ENCODE results near the gene CADM3. TPM values are rescaled to one million over a fixed set of nuclear protein-coding genes. Genes with fewer than 3 reads are reported as not detected.

CADM3 gene
- total RNA-seq, 4 donors from 2014 or later, result 11.7 to 23.4 (median 18.6) TPM

GRCh38 chr1:159197561-159198557 lies 26.4 kb downstream of the CADM3 start:
- Histone ChIP-seq H3K36me3 (peaks cover 0 to 35% of the 10 kb centered on the region in 2 donors), H3K27me3 (peaks cover 31% of the 10 kb centered on the region), H3K4me3 (peak overlapping the region in 1 of 2 donors; percentile 40), H3K27ac (no peak overlapping the region), H3K4me1 (no peaks in the 10 kb centered on the region), H3K9me3 (no peaks in the 10 kb centered on the region)
- TF ChIP-seq POLR2A (IDR thresholded peaks at IDR 0.05) (no peak), EP300 (IDR thresholded peaks at IDR 0.05) (no peak), POLR2AphosphoS5 (IDR thresholded peaks at IDR 0.05) (no peak), CTCF (IDR thresholded peaks at IDR 0.05) (peak in 3 of 4 experiments; percentile 82 to 88 (median 85))
- ATAC-seq, result peak; percentile 72
- WGBS, 2 donors (ENCODE audit: low coverage in 1 of 2), result 48 to 62% methylated on average over 2 to 6 of the region's 12 CpGs

- Histone ChIP-seq H3K4me3 (peak overlapping the region in 1 of 2 donors; percentile 40), H3K9me3 (no peaks in the 10 kb centered on the region), H3K27me3 (peaks cover 26% of the 10 kb centered on the region), H3K4me1 (no peaks in the 10 kb centered on the region), H3K36me3 (peaks cover 0 to 30% of the 10 kb centered on the region in 2 donors), H3K27ac (no peak overlapping the region)
- no peak for ATAC-seq
- 78 to 79% methylated on average over 4 to 5 of the region's 5 CpGs for WGBS, 2 donors (ENCODE audit: low coverage in 1 of 2)
- TF ChIP-seq CTCF (IDR thresholded peaks at IDR 0.05), result no peak
- TF ChIP-seq POLR2AphosphoS5 (IDR thresholded peaks at IDR 0.05), result no peak
- no peak for TF ChIP-seq EP300 (IDR thresholded peaks at IDR 0.05)
- no peak for TF ChIP-seq POLR2A (IDR thresholded peaks at IDR 0.05)
Measured at GRCh38 chr1:159199901-159200300, 28.5 kb downstream of the CADM3 start.

GRCh38 chr1:159200769-159201168 lies 29.4 kb downstream of the CADM3 start:
- H3K4me3 ChIP-seq, result peak overlapping the region in 1 of 2 donors; percentile 40
- TF ChIP-seq EP300 (IDR thresholded peaks at IDR 0.05), result no peak
- peaks cover 0 to 29% of the 10 kb centered on the region in 2 donors for H3K36me3 ChIP-seq
- H3K27ac ChIP-seq, result peak overlapping the region in 1 of 4 donors; percentile 0
- no peaks in the 10 kb centered on the region for H3K9me3 ChIP-seq
- H3K4me1 ChIP-seq, result no peaks in the 10 kb centered on the region
- ATAC-seq, result no peak
- peaks cover 34% of the 10 kb centered on the region for H3K27me3 ChIP-seq
- 67 to 74% methylated on average over 4 to 9 of the region's 18 CpGs for whole genome bisulfite sequencing, 2 donors (ENCODE audit: low coverage in 1 of 2)

- no peaks in the 10 kb centered on the region for H3K9me3 ChIP-seq
- H3K27me3 ChIP-seq, result peaks cover 42% of the 10 kb centered on the region
- H3K36me3 ChIP-seq, result peaks cover 0 to 20% of the 10 kb centered on the region in 2 donors
- peak overlapping the region in 2 of 4 donors; percentile 6 to 47 for H3K27ac ChIP-seq
- no peak for ATAC-seq
- TF ChIP-seq CTCF (IDR thresholded peaks at IDR 0.05) (no peak), EP300 (IDR thresholded peaks at IDR 0.05) (no peak), POLR2A (IDR thresholded peaks at IDR 0.05) (no peak), POLR2AphosphoS5 (IDR thresholded peaks at IDR 0.05) (no peak)
- WGBS, 2 donors (ENCODE audit: low coverage in 1 of 2), result 8 to 60% methylated on average over 1 to 2 of the region's 5 CpGs
- no peaks in the 10 kb centered on the region for H3K4me1 ChIP-seq
- peak overlapping the region in 1 of 2 donors; percentile 40 for H3K4me3 ChIP-seq
Measured at GRCh38 chr1:159201642-159202041, 30.2 kb downstream of the CADM3 start.

GRCh38 chr1:159203610-159204009 lies 32.2 kb downstream of the CADM3 start:
- WGBS, 2 donors (ENCODE audit: low coverage in 1 of 2), result 55 to 68% methylated on average over 2 to 5 of the region's 6 CpGs
- peaks cover 61% of the 10 kb centered on the region for H3K27me3 ChIP-seq
- peak overlapping the region in 1 of 2 donors; percentile 19 for H3K4me3 ChIP-seq
- TF ChIP-seq EP300 (IDR thresholded peaks at IDR 0.05) (no peak), POLR2AphosphoS5 (IDR thresholded peaks at IDR 0.05) (no peak), CTCF (IDR thresholded peaks at IDR 0.05) (no peak), POLR2A (IDR thresholded peaks at IDR 0.05) (no peak)
- H3K4me1 ChIP-seq, result no peaks in the 10 kb centered on the region
- H3K9me3 ChIP-seq, result no peaks in the 10 kb centered on the region
- ATAC-seq, result no peak
- H3K36me3 ChIP-seq, result peaks cover 0 to 15% of the 10 kb centered on the region in 2 donors
- H3K27ac ChIP-seq, result peak overlapping the region in 1 of 4 donors; percentile 17
